H1 (cell line): ENCODE measurements around the gene EAF2. TPM values are rescaled to one million over a fixed set of nuclear protein-coding genes. Genes with fewer than 3 reads are reported as not detected.

ENCODE experiments used
- BCL11A ChIP-seq, 2 experiments: IDR thresholded peaks; one replicate each; pipeline ENCODE4 v1.6.1; 2011; ENCODE audit warnings: low read depth in 2 of 2, low read length in 2 of 2, mild to moderate bottlenecking in 2 of 2
- EZH2 ChIP-seq: fragments of 200-600 bp; sonication (generic); IDR thresholded peaks from 2 replicates; pipeline ENCODE4 v1.7.1; 2012; ENCODE audit warnings: low read depth, mild to moderate bottlenecking, moderate library complexity, low read length, inconsistent platforms; ENCODE audit not compliant: severe bottlenecking
- KDM5A ChIP-seq: fragments of 200-600 bp; IDR thresholded peaks from 2 replicates; pipeline ENCODE4 v1.7.1; 2012; ENCODE audit warnings: mild to moderate bottlenecking, low read length, inconsistent platforms, mixed read lengths
- RXRA ChIP-seq: IDR thresholded peaks from 2 replicates; pipeline ENCODE4 v1.6.1; 2011; ENCODE audit warnings: low read depth, mild to moderate bottlenecking, low read length, moderate library complexity; ENCODE audit not compliant: insufficient read depth
- SRF ChIP-seq: IDR thresholded peaks from 2 replicates; pipeline ENCODE4 v1.6.1; 2011; ENCODE audit warnings: mild to moderate bottlenecking, low read depth, low read length, moderate library complexity
- polyA plus RNA-seq, 7 experiments: library from polyadenylated mRNA; depleted of rRNA in 3 of 7; stranded (reverse) in 5 of 7; unstranded in 2 of 7; fragments of >200 nt in 5 of 7; fragments of 200-250 nt in 2 of 7; gene quantifications; 1 replicate in 5 of 7; 2 replicates in 1 of 7; 4 replicates in 1 of 7; pipeline versions ENCODE4 v1.2.1 to v1.2.3, GENCODE V29; 2011 to 2013; ENCODE audit warnings: missing spikeins in 2 of 7, mixed read lengths in 2 of 7
- total RNA-seq: library from RNA; stranded (reverse); fragmentation: NEBNext Ultra II Directional; extraction: Animal tissue kit (Norgen Biotek cat#: 25700); gene quantifications from 2 replicates; pipeline ENCODE4 v1.2.1, GENCODE V29; 2021

EAF2 gene
- total and polyA plus RNA-seq, 2 of the 8 experiments (the other 6 are each of a cell fraction or from before 2014, with no cell fraction given) = 3.6 to 6.6 TPM

DNA sequence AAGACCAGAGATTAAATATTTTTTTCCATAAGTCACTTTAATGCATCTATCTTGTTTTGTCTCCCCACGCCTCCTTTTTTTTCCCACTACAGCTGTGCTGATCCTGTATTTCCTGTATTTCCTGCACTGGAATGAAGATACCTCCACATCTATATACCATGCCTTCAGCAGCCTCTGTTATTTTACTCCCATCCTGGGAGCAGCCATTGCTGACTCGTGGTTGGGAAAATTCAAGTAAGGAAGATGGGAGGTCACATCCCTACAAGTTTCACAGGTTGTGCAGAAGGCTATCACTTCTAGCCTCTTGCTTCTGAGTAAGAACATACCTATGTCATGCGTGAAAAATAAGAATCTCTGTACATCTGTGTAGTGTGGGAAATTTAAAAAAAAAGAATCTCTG lies 62.3 kb downstream of the EAF2 start (continued):
- TF ChIP-seq RXRA = no peak
- TF ChIP-seq EZH2 = no peak
- no peak for TF ChIP-seq KDM5A
- TF ChIP-seq SRF = no peak
- no peak for TF ChIP-seq BCL11A (IDR thresholded peaks at IDR 0.05; ENCODE audit: low read depth in 2 of 2, low read length in 2 of 2)
